Ishikawa (cell line): Measurements from ENCODE around the gene POR.

Experiments
- EP300 ChIP-seq: IDR thresholded peaks from 2 replicates; pipeline ENCODE4 v1.6.1; 2012; ENCODE audit warnings: borderline replicate concordance
- NFIC ChIP-seq: IDR thresholded peaks from 2 replicates; pipeline ENCODE4 v1.6.1; 2012
- TAF1 ChIP-seq: IDR thresholded peaks from 2 replicates; pipeline ENCODE4 v1.6.1; 2012; ENCODE audit warnings: low read depth, mild to moderate bottlenecking
- YY1 ChIP-seq: IDR thresholded peaks from 2 replicates; pipeline ENCODE4 v1.6.1; 2012; ENCODE audit warnings: low read depth

- TF ChIP-seq NFIC (no peak), TAF1 (no peak), YY1 (no peak), EP300 (no peak)
Measured at GRCh38 chr7:75967055-75967454, 52.1 kb downstream of the POR start.
